SH-SY5Y (cell line): Measurements from ENCODE around the gene RAPGEF5.

ENCODE experiments used
- GATA2 ChIP-seq: IDR thresholded peaks from 2 replicates; pipeline ENCODE4 v1.6.1; 2011; ENCODE audit warnings: mild to moderate bottlenecking, low read depth, low read length
- GATA3 ChIP-seq: IDR thresholded peaks from 2 replicates; pipeline ENCODE4 v1.6.1; 2011; ENCODE audit warnings: low read depth, mild to moderate bottlenecking, low read length, moderate library complexity

GRCh38 chr7:22231141-22231540 lies 125.8 kb downstream of the RAPGEF5 start:
- no peak for TF ChIP-seq GATA2
- TF ChIP-seq GATA3 = no peak
